ENCODE data around the gene PCNX2.

The PCNX2 gene

DNA sequence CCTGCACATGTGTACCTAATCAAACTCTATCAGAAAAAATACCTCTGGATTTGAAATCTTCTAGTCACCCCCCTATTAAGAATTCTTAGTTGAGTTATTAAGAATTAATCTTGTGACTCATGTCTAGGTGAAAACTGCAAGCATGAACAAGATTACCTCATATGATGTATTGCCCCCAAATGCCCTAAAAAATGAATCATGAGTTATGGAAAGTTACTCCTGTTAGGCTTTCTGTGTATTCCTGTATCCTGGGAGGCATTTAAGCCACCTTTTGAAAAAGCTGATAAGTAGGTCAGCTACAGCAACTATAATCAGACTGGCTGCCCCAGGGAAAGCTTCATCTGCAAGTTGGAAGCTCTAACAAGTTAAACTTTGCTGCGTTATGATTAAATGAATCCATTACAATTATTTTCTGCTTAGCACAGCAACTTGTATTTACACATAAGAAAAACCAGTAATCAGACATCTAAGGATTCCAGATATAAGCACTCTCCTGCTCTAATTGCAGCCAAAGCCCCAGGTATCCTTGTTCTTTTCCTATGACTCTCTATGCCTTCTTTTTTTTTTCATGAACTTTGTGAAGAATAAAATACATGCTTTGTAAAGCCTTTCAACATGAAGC lies 197.5 kb downstream of the PCNX2 start:
- TF ChIP-seq, protein P1, sequence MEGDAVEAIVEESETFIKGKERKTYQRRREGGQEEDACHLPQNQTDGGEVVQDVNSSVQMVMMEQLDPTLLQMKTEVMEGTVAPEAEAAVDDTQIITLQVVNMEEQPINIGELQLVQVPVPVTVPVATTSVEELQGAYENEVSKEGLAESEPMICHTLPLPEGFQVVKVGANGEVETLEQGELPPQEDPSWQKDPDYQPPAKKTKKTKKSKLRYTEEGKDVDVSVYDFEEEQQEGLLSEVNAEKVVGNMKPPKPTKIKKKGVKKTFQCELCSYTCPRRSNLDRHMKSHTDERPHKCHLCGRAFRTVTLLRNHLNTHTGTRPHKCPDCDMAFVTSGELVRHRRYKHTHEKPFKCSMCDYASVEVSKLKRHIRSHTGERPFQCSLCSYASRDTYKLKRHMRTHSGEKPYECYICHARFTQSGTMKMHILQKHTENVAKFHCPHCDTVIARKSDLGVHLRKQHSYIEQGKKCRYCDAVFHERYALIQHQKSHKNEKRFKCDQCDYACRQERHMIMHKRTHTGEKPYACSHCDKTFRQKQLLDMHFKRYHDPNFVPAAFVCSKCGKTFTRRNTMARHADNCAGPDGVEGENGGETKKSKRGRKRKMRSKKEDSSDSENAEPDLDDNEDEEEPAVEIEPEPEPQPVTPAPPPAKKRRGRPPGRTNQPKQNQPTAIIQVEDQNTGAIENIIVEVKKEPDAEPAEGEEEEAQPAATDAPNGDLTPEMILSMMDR (IDR thresholded peaks at IDR 0.05; ENCODE audit: insufficient read depth, low read length, missing control alignments): no peak
- no peak overlapping the region for H3K4me3 ChIP-seq (ENCODE audit: low read depth, low read length)
- CTCF ChIA-PET: no interaction called here
- POLR2A ChIA-PET: no interaction called here
- DNase-seq (ENCODE audit: low read depth, low spot score): no peak

DNA sequence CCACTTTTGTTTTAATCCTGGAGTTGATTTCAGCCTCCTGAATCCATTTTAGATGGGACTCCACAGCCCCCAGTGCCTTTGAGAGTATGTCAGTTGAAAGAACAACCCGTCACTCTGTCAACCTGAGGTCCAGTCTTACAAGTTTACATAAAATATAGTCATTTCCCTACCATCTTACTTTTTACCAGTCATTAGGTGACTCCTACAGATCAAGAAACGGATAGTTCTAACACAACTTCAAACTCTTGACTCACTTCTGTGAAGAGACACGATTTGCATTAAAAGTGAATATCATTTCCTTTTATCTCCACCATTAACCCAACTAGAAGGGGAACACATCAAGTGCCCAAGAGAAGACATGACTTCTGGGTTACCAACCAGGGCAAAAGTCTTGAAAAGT lies 198.0 kb downstream of the PCNX2 start:
- CTCF ChIA-PET: no interaction called here
- no peak overlapping the region for H3K4me3 ChIP-seq (ENCODE audit: low read depth, low read length)
- POLR2A ChIA-PET: no interaction called here
- TF ChIP-seq, protein P1 (IDR thresholded peaks at IDR 0.05; ENCODE audit: insufficient read depth, low read length, missing control alignments): no peak
- DNase-seq (ENCODE audit: low read depth, low spot score): no peak

- no peak overlapping the region for H3K4me3 ChIP-seq (ENCODE audit: low read depth, low read length)
- POLR2A ChIA-PET: no interaction called here
- DNase-seq (ENCODE audit: low read depth, low spot score): no peak
- TF ChIP-seq, protein P1 (IDR thresholded peaks at IDR 0.05; ENCODE audit: insufficient read depth, low read length, missing control alignments): no peak
- CTCF ChIA-PET: no interaction called here
These were observed 200.8 kb downstream of the PCNX2 start for GRCh38 chr1:233094691-233095090.

GRCh38 chr1:233094269-233094668 lies 201.3 kb downstream of the PCNX2 start:
- DNase-seq (ENCODE audit: low read depth, low spot score): no peak
- TF ChIP-seq, protein P1 (IDR thresholded peaks at IDR 0.05; ENCODE audit: insufficient read depth, low read length, missing control alignments): no peak
- CTCF ChIA-PET: no interaction called here
- H3K4me3 ChIP-seq (ENCODE audit: low read depth, low read length): no peak overlapping the region
- POLR2A ChIA-PET: no interaction called here

DNA sequence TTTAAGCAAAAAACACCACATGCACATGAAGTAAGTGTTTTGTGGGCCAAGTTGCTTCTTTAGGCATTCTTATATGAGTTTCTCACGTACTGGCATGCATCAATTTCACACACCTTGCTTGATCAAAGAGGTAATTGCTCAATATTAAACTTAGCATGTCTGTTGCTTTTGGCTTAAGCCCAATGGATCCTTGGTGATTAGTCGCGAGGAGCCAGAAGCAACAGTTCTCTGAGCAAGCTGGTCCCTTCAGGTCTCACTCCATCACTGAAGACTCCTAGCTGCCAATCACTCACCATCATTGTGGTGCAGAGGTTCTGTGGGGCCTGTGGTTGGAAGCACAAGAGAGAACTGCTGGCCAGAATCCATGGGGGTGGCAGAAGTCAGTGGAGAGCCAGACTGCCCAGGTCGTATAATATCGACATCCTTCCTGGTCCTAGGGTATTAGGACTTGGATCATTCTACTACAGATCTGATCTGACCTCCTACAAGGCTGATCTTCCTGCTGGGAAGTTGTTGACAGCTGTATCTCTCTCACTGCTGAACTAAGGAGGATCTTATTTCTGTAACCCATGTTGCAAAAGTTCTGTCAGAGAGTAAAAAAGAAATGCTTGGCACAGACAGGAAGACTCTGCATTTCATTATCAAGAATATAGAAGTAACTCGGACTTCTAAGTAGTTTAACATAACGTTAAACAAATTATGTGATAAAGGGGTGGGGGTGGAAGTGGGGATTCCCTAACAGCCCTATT lies 204.6 kb downstream of the PCNX2 start:
- POLR2A ChIA-PET: no interaction called here
- no peak for DNase-seq (ENCODE audit: low read depth, low spot score)
- TF ChIP-seq, protein P1 (IDR thresholded peaks at IDR 0.05; ENCODE audit: insufficient read depth, low read length, missing control alignments): no peak
- CTCF ChIA-PET: no interaction called here
- no peak overlapping the region for H3K4me3 ChIP-seq (ENCODE audit: low read depth, low read length)

DNA sequence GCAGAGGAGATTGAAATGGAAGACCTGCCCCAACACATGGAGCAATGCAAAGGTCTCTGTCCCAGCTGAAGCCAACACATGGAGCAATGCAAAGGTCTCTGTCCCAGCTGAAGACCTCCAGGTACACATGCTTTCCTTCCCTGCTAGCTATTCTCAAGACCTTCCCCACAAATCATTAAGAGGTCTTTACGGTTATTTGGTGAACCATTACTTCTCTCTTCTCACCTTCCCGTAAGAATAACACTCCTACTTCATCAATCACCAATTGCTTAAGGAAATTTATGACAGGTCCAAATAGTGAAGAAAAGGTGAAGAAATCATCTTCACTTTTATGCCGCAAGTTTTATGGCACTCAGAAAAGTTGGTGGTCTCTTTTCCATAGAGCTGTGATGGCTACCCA lies 206.3 kb downstream of the PCNX2 start:
- no peak for DNase-seq (ENCODE audit: low read depth, low spot score)
- ChIA-PET CTCF (no interaction called here), POLR2A (no interaction called here)
- no peak overlapping the region for H3K4me3 ChIP-seq (ENCODE audit: low read depth, low read length)
- TF ChIP-seq, protein P1 (IDR thresholded peaks at IDR 0.05; ENCODE audit: insufficient read depth, low read length, missing control alignments): no peak

Data from AG04449 (cell line).